ENCODE data around the gene OPN3. TPM values are rescaled to one million over a fixed set of nuclear protein-coding genes. Genes with fewer than 3 reads are reported as not detected.

OPN3 gene
- total and polyA plus RNA-seq, 4 donors: 10.2 to 18.5 (median 15.1) TPM

DNA sequence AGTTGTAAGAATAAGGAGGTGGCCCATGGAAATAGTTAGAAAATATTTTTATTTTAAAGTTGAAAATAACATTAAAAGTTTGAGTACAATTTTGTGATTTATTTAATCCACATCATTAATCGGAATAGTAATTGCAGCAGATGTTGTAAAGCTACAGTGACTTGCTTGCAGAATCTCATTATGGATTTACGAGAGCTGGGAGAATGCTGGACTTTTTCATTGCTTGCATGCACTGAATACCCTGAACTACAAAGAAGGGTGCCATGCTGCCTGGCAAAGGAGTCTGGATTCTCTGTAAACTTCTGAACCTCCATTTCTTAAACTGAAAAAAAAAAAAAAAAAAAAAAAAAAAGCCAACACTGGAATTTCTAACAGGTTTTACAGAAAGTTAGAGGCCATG lies 38.4 kb upstream of the OPN3 start:
- no peak overlapping the region for H3K9ac ChIP-seq (ENCODE audit: insufficient read depth in 1 of 2, low read length in 2 of 2)
- no peak overlapping the region for H3K27ac ChIP-seq (ENCODE audit: low read depth in 1 of 2, low read length in 1 of 2)
- H3K4me1 ChIP-seq (ENCODE audit: control insufficient read depth in 5 of 5, insufficient read depth in 5 of 5, low read length in 5 of 5): no peaks in the 10 kb centered on the region
- H3K4me3 ChIP-seq: no peak overlapping the region
- TF ChIP-seq, protein P1, sequence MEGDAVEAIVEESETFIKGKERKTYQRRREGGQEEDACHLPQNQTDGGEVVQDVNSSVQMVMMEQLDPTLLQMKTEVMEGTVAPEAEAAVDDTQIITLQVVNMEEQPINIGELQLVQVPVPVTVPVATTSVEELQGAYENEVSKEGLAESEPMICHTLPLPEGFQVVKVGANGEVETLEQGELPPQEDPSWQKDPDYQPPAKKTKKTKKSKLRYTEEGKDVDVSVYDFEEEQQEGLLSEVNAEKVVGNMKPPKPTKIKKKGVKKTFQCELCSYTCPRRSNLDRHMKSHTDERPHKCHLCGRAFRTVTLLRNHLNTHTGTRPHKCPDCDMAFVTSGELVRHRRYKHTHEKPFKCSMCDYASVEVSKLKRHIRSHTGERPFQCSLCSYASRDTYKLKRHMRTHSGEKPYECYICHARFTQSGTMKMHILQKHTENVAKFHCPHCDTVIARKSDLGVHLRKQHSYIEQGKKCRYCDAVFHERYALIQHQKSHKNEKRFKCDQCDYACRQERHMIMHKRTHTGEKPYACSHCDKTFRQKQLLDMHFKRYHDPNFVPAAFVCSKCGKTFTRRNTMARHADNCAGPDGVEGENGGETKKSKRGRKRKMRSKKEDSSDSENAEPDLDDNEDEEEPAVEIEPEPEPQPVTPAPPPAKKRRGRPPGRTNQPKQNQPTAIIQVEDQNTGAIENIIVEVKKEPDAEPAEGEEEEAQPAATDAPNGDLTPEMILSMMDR (IDR thresholded peaks at IDR 0.05; ENCODE audit: control extremely low read depth, extremely low read depth): no peak
- WGBS, 2 donors: 71 to 94% methylated on average over 2 of the region's 2 CpGs
- no peaks in the 10 kb centered on the region for H3K9me3 ChIP-seq (ENCODE audit: control insufficient read depth in 4 of 4, insufficient read depth in 3 of 4, low read length in 3 of 4)
- ATAC-seq (ENCODE audit: insufficient read depth, low FRiP score) (no peak), DNase-seq (no peak)
- H3K36me3 ChIP-seq (ENCODE audit: control insufficient read depth in 4 of 4, insufficient read depth in 4 of 4, low read length in 4 of 4): no peaks in the 10 kb centered on the region
- peaks cover 0 to 4% (median 0%) of the 10 kb centered on the region in 3 donors for H3K27me3 ChIP-seq (ENCODE audit: control insufficient read depth in 3 of 3, insufficient read depth in 3 of 3, low read length in 2 of 3)

GRCh38 chr1:241677201-241677600 lies 37.0 kb upstream of the OPN3 start:
- H3K4me3 ChIP-seq: no peak overlapping the region
- H3K27ac ChIP-seq (ENCODE audit: low read depth in 1 of 2, low read length in 1 of 2): no peak overlapping the region
- H3K9me3 ChIP-seq (ENCODE audit: control insufficient read depth in 4 of 4, insufficient read depth in 3 of 4, low read length in 3 of 4): no peaks in the 10 kb centered on the region
- WGBS, 2 donors: 72 to 81% methylated on average over 5 of the region's 5 CpGs
- ATAC-seq (ENCODE audit: insufficient read depth, low FRiP score) (no peak), DNase-seq (no peak)
- H3K36me3 ChIP-seq (ENCODE audit: control insufficient read depth in 4 of 4, insufficient read depth in 4 of 4, low read length in 4 of 4): no peaks in the 10 kb centered on the region
- H3K9ac ChIP-seq (ENCODE audit: insufficient read depth in 1 of 2, low read length in 2 of 2): no peak overlapping the region
- TF ChIP-seq, protein P1 (IDR thresholded peaks at IDR 0.05; ENCODE audit: control extremely low read depth, extremely low read depth): no peak
- H3K4me1 ChIP-seq (ENCODE audit: control insufficient read depth in 5 of 5, insufficient read depth in 5 of 5, low read length in 5 of 5): no peaks in the 10 kb centered on the region
- H3K27me3 ChIP-seq (ENCODE audit: control insufficient read depth in 3 of 3, insufficient read depth in 3 of 3, low read length in 2 of 3): peaks cover 0 to 4% (median 0%) of the 10 kb centered on the region in 3 donors

DNA sequence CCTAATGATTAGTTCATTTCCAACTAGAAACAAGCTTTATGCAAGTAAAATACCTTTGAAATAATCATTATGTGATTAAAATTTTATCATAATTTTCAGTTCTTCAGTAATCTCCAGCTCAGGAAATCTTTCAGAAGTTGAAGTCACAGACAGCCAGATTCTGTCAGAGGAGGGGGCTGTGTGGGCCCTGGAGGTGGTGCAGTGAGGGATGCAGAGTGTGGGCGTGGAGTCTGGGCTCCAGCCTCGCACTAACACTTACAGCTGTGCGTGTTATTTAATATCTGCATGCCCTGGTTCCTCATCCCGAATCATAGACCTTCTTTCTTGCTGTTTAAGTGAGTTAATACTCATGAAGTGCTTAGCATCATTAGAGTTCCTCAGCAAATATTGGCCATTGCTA lies 35.8 kb upstream of the OPN3 start:
- H3K36me3 ChIP-seq (ENCODE audit: control insufficient read depth in 4 of 4, insufficient read depth in 4 of 4, low read length in 4 of 4): no peaks in the 10 kb centered on the region
- H3K27me3 ChIP-seq (ENCODE audit: control insufficient read depth in 3 of 3, insufficient read depth in 3 of 3, low read length in 2 of 3): peaks cover 0 to 4% (median 0%) of the 10 kb centered on the region in 3 donors
- DNase-seq (no peak), ATAC-seq (ENCODE audit: insufficient read depth, low FRiP score) (no peak)
- TF ChIP-seq, protein P1 (IDR thresholded peaks at IDR 0.05; ENCODE audit: control extremely low read depth, extremely low read depth): no peak
- H3K9ac ChIP-seq (ENCODE audit: insufficient read depth in 1 of 2, low read length in 2 of 2): no peak overlapping the region
- no peaks in the 10 kb centered on the region for H3K9me3 ChIP-seq (ENCODE audit: control insufficient read depth in 4 of 4, insufficient read depth in 3 of 4, low read length in 3 of 4)
- 69 to 79% methylated on average over 4 of the region's 4 CpGs for WGBS, 2 donors
- H3K4me1 ChIP-seq (ENCODE audit: control insufficient read depth in 5 of 5, insufficient read depth in 5 of 5, low read length in 5 of 5): no peaks in the 10 kb centered on the region
- no peak overlapping the region for H3K4me3 ChIP-seq
- no peak overlapping the region for H3K27ac ChIP-seq (ENCODE audit: low read depth in 1 of 2, low read length in 1 of 2)

DNA sequence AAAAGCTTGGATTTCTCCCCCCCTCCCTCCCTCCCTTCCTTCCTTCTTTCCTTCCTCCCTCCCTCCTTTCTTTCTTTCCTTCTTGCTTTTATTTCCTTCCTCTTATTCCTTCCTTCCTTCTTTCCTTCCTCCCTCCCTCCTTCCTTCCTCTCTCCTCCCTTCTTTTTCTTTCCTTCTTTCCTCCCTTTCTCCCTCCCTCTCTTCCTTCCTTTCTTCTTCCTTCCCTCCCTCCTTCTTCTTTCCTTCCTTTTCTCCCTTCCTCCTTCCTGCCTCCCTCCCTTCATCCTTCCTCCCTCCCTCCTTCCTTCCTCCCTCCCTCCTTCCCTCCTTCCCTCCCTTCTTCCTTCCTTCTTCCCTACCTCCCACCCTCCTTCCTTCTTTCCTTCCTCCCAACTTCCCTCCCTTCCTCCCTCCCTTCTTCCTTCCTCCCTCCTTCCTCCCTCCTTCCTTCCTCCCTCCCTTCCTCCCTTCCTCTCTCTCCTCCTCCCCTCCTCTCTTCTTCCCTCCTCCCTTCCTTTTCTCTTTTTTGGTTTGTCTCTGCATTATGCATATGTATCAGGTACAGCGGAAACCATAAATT lies 34.7 kb upstream of the OPN3 start:
- Histone ChIP-seq H3K4me1 (ENCODE audit: control insufficient read depth in 5 of 5, insufficient read depth in 5 of 5, low read length in 5 of 5) (no peaks in the 10 kb centered on the region), H3K36me3 (ENCODE audit: control insufficient read depth in 4 of 4, insufficient read depth in 4 of 4, low read length in 4 of 4) (no peaks in the 10 kb centered on the region), H3K4me3 (no peak overlapping the region), H3K27me3 (ENCODE audit: control insufficient read depth in 3 of 3, insufficient read depth in 3 of 3, low read length in 2 of 3) (peaks cover 0 to 4% (median 0%) of the 10 kb centered on the region in 3 donors), H3K9me3 (ENCODE audit: control insufficient read depth in 4 of 4, insufficient read depth in 3 of 4, low read length in 3 of 4) (no peaks in the 10 kb centered on the region), H3K9ac (ENCODE audit: insufficient read depth in 1 of 2, low read length in 2 of 2) (no peak overlapping the region), H3K27ac (ENCODE audit: low read depth in 1 of 2, low read length in 1 of 2) (no peak overlapping the region)
- ATAC-seq (ENCODE audit: insufficient read depth, low FRiP score) (no peak), DNase-seq (no peak)
- 93 to 100% methylated on average over 1 of the region's 1 CpG for WGBS, 2 donors
- TF ChIP-seq, protein P1 (IDR thresholded peaks at IDR 0.05; ENCODE audit: control extremely low read depth, extremely low read depth): no peak

Data from lung (tissue), 12 donors.